GM20431 (cell line): ENCODE results near the gene SLC6A11.

Source experiments
- in situ Hi-C: fragments of 300-500 bp; cut with MseI, MboI; formaldehyde crosslinking; loops from one replicate; pipeline ENCODE4 v1.15.0; 2020; ENCODE audit warnings: low sequenced_read_pairs; ENCODE audit not compliant: unreplicated experiment

Gene SLC6A11

DNA sequence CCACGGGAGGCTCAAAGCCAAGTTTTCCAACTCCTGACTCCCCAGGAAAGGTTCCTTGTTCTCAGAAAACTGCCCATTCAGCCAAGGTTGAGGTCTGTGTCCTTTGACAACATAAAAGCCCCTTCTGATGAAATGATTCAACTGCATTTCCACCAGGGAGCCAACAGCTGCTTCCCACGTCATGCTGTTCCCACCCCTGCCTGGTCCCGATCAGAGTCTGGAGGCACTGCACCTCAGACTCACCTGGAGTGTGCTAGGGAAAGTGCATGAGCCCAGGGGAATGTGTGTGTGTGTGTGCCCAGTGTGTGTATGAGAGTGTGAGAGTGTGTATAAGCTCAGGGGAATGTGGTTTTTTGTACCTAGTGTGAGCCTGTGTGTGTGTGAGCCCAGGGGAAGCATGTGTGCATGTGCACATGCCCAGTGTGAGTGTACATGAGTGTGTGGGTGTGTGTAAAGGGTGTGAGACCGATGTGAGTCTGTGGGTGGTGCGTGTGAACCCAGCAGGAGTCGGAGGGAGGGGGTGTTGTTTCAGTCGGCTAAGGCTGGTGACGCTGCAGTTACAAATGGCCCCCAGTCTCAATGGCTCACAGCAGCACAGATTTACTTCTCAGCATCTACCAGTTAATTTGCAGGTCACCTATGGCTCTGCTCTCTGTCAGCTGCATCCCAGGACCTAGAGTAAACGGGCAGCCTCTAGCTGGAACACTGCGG lies 156.2 kb downstream of the SLC6A11 start:
- in situ Hi-C loops, result no loop called here

GRCh38 chr3:10973046-10973595 lies 157.1 kb downstream of the SLC6A11 start:
- in situ Hi-C loops, result no loop called here

DNA sequence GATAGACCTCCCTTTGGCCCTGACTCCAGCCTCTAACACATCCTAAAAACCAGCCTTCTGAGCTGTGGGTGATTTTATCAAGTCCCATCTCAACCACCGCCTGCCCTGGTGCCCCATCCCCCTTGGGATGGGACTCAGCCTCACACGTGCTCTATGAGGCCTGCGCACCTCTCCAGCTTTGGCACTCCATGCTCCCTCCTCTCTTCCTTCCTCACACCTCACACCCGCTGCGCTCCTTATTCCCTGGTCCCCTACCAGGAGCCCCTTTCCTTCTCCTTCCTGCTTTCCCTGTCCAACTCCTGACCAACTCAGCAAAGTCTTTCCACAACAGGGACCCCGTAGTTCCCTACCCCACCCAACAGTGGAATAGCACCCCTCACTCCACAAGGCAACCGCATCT lies 158.1 kb downstream of the SLC6A11 start:
- in situ Hi-C loops, result no loop called here

GRCh38 chr3:10974746-10975375 lies 158.8 kb downstream of the SLC6A11 start:
- in situ Hi-C loops, result no loop called here

- in situ Hi-C loops, result no loop called here
Measured at GRCh38 chr3:10975695-10976234, 159.7 kb downstream of the SLC6A11 start.

DNA sequence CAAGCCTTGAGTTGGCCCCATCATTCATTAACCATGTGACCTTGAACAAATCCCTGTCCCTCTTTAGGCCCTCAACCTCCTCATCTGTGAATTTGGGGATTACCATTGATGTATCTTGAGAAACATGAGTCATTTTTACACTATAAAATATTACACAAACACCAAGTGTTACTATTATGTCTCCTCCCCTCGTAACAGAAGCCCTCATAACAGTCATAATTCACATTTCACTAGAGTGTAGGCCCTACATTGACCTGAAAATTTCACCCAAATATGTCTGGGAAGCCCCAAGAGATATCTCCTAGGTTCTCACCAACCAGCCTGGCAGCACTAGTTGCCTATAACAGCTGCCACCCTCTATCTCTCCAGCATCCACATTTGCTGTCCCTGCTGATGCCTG lies 160.7 kb downstream of the SLC6A11 start:
- in situ Hi-C loops, result no loop called here

DNA sequence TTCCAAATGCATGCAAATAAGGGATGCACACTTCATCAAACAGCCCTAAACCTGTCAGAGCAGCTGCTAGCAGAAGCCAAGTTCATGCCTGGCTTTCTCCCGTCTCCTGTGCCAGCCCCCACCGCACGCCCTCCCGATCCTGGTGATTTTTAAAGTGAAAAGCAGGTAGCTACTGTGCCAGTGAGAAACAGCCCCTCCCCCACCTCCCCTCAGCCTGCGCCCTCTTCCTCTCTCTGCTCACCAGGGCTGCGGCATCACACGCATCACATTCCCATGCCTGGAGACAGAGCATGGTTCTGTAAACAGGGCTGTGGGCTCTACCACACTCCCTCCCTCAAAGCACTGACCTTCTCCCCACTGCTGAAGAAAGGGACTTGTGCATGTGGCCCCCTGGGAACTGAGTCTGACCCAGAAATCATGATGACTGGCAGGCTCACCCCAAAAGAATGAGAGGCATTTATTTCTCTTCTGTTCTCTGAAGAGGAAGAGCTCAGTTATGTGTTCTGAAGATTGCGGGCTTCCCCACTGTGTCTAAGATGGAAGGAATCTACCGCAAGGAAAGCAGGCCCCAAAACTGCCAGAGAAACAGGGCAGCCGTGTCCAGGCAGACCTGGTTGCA lies 162.0 kb downstream of the SLC6A11 start:
- in situ Hi-C loops, result no loop called here

DNA sequence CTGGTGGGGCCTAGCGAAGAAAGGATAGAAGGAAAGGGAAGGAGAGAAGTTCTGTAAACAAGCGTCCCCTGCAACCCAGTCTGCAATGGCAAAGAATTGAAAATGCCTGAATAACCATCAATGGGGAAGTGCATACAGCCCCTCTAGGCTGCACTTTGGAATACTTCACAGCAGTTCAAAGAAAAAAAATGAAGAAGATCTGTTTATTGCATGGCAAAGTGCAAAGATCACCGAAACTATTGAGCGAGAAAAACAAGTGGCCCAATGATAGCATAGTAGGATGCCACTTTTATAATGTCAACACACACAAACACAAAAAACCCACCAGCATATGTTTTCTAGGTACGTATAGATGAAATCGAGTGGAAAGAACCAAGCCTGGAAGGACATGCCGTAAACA lies 162.9 kb downstream of the SLC6A11 start:
- in situ Hi-C loops, result no loop called here

- in situ Hi-C loops, result no loop called here
Measured at GRCh38 chr3:10980312-10980711, 164.3 kb downstream of the SLC6A11 start.

DNA sequence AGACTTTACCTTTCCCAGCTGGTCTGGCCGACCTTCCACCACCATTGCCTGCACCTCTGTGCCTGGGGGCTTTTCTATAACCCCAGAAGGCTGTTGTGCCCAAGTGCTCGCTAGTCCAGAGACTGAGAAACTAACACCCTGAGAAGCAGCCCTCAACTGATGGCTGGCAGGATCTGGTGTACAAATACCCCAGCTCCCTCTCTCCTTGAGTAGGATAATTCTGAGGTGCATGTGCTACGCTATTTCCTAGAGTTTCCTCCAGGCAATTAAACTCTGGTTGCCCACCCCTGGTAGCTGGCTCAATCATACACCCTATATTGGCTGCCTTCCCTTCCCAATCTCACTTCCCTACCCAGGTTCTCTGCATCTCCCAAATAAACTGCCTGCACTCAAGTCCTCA lies 165.0 kb downstream of the SLC6A11 start:
- in situ Hi-C loops, result no loop called here

DNA sequence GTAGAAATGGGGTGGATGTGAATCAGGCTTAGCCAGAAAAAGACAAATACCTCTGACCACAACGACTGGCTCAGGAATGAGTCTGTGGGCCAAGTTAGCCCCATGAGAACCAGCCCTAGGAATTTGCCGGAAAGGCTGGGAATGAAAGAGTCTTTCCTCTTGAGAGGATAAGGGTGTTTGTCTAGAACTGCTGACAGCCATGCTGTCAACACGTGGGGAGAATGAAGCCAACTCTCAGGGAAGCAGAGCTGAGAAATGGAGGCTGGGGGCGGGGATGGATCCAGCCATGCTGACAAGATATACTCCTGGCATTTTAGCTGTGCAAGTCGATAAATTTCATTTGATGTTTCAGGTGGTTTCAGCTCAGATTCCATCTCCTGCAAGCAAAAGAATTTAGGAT lies 165.9 kb downstream of the SLC6A11 start:
- in situ Hi-C loops, result no loop called here

- in situ Hi-C loops, result no loop called here
Measured at GRCh38 chr3:10982782-10983181, 166.8 kb downstream of the SLC6A11 start.

DNA sequence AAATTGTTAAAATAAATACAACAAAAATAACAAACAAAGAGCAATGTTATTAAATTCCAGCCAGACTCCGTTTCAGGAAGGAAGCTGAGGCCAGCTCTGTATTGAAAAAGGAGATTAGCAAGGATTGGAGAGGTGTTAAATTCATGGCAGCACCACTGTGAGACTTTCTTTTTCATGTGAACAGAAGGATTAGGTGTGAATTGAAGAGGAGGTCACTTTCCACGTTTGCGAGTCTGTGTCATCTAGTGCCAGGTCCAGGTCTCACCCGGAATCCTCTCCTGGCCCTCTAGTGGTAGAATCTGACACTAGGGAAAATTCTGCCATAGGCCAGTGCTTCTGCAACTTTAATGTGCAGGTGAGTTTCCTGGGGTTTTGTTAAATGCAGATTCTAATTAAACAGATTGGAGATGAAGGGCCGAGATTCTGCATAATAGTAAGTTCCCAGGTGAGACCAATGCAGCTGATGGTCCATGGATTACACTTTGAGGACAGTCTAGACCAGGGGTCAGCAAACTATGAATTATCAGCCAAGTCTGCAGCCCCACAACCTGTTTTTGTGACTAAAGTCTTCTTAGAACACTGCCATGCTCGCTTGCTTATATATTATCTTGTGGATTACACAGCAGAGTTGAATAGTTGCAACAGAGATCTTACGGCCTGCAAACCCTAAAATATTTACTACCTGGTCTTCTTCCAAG lies 167.3 kb downstream of the SLC6A11 start:
- in situ Hi-C loops, result no loop called here

- in situ Hi-C loops, result no loop called here
Measured at GRCh38 chr3:10984371-10984896, 168.4 kb downstream of the SLC6A11 start.

DNA sequence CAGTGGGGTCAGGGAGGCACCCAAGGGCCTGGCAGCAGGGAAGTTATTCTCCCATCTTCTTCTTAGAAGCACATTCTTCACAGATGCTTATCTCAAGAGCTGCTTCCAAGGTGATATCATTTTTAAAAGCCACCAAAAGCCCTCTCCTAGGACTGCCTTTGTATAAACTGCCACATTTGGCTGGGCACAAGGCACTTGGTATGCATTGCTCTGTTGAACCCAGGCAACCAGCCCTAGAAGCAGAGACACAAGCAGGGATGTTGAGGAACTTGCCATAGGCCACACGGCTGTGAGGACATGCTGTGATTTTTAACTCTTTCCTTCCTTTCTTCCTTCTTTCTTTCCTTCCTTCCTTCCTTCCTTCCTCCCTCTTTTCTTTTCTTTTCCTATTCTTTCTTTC lies 169.2 kb downstream of the SLC6A11 start:
- in situ Hi-C loops, result no loop called here

GRCh38 chr3:10986592-10986991 lies 170.6 kb downstream of the SLC6A11 start:
- in situ Hi-C loops, result no loop called here

DNA sequence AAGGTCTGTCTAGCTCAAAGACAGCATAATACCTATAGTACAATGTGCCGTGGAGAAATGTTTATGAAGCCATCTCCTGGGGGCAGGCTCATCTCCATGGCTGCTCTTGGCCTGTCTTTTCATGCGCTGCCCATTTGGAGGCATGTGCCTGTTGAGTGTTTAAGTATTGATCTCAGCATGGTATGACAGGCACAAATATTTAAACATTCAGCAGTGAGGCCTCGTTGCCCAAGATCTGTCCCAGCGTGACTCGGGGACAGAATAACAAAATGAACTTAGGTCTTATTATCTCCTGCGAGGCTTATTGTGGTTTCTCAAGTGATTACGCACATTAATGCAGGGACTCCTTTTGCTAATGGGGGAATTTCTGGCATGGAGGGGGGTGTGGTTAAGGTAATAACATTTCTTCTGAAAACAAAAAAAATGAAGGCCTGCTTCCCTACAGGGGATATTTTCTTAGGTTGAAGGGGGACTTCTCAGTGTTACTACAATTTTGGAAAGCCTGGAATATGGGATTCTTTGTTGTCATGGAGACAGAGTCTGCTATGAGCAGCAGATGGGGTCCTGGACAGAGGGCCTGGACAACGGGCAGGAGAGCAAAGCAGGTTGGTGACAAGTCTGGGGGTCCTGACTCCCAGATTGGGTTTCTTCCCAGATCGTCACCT lies 172.1 kb downstream of the SLC6A11 start:
- in situ Hi-C loops, result no loop called here

- in situ Hi-C loops, result no loop called here
Measured at GRCh38 chr3:10988991-10989484, 173.0 kb downstream of the SLC6A11 start.
